ENCODE measurements around the gene TIGD2.
"Not testable (repeated sequence)": the region's sequence is repeated elsewhere in the genome, so short reads cannot be mapped to it uniquely, and the experiment has no call there.

Gene TIGD2

GRCh38 chr4:89121387-89122068 is 10.2 kb downstream of the TIGD2 start:
- no peak for DNase-seq

DNA sequence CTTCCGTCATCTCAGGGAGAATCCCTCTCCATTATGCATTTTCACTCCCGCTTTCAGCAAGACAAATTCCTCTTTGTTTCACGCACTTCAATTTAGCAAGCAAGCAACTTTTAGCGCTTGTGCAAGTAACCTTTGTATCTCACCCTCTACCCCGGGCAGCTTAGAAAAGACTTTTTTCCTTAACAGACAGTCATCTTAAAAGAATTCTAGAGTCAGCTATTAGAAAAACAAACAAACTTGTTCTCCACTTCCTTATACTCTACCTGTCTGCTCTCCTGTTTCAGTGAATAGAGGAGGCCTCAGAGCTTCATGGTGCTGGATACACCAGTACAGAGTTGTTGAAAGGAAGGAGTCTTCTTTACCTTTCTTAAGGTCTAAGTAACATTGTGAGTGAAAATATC is 12.1 kb downstream of the TIGD2 start:
- DNase-seq = no peak

- DNase-seq = no peak
These were observed 14.8 kb downstream of the TIGD2 start for GRCh38 chr4:89125901-89126782.

DNA sequence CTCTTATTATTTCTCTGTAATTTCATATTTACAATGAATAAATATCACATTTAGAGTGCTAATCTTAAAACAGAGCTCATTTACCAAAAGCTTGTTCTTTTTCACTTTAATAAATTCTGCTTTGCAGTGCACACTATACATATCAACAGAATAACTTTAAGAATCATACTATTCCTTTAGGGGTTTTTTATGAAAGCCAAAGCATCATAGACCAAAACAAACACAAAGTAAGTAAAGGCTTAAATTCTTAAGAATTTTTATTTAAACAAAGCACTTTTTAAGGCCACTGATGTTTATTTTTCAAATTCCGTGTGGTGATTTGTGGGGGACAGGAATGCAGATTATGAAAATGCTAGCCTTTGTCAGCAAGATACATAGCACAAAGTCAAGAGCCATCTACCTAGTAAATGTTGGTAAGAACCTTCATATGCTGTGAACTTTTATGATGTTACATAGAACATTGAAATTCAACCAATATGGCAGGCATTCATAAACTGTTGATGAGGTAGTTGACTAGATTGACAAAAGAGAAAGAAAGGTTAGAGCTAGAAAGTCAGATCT is 17.8 kb downstream of the TIGD2 start:
- no peak for DNase-seq

GRCh38 chr4:89134775-89135319 is 23.5 kb downstream of the TIGD2 start:
- DNase-seq = no peak

GRCh38 chr4:89136525-89136924 is 25.2 kb downstream of the TIGD2 start:
- DNase-seq = no peak

GRCh38 chr4:89137231-89137630 is 25.9 kb downstream of the TIGD2 start:
- DNase-seq = no peak

DNA sequence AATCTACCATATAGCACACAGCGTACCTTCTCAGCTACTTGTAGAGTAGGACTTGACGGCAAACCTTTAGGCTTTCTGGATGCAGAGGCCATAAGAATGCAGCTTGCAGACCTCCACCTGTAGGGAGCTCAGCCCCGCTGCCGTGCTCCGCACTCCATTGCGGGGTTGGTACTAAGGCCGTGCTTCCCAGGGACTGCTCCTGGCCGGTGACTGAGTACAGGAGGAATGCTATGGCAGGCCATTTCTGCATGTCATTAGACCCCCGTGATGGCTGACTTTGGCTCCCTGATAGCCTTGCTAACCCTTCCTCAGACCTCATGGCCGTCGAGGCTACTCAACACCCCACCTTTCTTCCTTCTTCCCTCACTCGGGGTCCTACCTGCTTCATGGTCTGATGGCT is 26.4 kb downstream of the TIGD2 start:
- DNase-seq = no peak

GRCh38 chr4:89140168-89140759 is 28.9 kb downstream of the TIGD2 start:
- DNase-seq = no peak

GRCh38 chr4:89142691-89143669 is 31.6 kb downstream of the TIGD2 start:
- no peak for DNase-seq

DNA sequence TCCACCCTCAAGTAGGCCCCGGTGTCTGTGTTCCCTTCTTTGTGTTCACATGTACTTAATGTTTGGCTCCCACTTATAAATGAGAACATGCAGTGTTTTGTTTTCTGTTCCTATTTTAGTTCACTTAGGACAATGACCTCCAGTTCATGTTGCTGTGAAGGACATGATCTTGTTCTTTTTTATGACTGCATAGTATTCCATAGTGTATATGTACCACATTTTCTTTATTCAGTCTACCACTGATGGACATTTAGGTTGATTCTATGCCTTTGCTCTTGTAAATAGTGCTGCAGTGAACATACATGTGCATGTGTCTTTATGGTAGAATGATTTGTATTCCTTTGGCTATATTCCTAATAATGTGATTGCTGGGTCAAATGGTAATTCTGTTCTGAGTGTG is 33.3 kb downstream of the TIGD2 start:
- not testable (repeated sequence) for DNase-seq

DNA sequence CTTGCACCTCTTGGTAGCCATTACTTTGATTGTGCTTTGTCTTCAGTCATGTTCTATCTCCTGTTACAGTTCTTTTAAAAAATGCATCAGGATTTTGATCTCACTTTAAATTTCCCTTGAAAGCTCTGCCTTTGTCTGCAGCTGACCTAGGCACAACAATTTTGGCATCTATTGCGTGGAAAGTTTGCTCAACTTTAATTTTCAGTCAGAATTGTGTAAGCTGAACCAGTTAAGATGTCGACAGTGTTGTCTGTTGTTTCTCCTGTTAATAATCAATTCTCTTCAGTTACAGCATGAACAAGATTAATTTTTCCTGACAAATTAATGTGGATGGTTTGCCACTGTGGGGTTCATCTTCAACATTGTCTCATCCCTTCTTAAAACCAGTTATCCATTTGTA is 34.9 kb downstream of the TIGD2 start:
- DNase-seq = no peak

- no peak for DNase-seq
These were observed 41.6 kb downstream of the TIGD2 start for GRCh38 chr4:89152972-89153371.

DNA sequence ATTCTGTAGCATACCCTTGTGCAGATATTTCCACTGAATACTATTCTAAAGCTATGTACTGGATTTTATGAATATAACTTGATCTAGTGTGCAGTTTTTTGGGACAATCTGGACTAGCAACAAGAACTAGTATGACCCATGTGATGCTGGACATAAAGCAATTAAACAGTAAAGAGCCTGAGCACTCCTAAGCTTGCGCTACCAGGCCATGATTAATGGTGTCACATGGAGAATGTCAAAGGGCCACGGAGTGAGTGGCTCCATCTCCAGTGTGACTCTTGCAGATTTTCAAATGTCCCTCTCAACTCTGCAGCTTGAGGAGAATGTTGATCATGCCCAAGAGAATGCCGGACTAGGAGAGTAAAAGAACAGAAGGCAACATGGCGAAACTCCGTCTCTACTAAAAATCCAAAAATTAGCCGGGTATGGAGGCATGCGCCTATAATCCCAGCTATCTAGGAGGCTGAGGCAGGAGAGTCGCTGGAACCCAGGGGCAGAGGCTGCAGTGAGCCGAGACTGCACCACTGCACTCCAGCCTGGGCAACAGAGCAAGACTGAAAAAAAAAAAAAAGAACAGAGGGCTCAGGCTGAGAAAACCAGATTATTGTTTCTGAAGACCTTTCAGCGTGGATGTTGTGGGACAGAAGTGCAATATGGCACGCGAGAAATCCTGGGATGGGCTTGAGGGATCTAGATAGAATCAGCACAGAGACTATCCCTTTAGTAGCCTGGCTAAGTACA is 45.0 kb downstream of the TIGD2 start:
- DNase-seq = no peak

DNA sequence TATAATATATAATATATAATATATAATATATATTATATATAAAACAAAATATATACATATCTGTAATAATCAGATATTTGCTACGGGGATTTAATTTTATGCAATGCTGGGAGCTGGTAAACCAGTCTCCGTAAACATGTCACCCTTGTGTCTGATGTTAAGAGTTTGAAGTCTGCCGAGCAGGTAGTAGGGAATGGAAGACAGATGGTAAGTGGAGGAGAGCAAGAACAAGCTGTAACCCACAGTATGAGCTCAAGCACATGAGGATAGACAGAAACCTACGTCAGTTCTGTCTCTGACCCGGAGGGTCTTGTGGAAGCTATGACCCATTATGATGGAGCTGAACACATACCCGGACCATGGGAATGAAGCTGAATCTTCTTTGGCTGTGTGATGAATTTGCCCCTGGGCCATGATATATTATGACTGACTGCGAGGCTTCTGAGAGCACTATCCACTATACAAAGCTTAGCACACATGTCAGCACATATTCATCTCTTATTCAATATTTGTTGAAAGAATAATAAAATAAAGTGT is 46.2 kb downstream of the TIGD2 start:
- DNase-seq = no peak

GRCh38 chr4:89158884-89159503 is 47.7 kb downstream of the TIGD2 start:
- DNase-seq = peak; percentile 30

- no peak for DNase-seq
These were observed 49.5 kb downstream of the TIGD2 start for GRCh38 chr4:89160806-89161205.

GRCh38 chr4:89161841-89162240 is 50.5 kb downstream of the TIGD2 start:
- no peak for DNase-seq

DNA sequence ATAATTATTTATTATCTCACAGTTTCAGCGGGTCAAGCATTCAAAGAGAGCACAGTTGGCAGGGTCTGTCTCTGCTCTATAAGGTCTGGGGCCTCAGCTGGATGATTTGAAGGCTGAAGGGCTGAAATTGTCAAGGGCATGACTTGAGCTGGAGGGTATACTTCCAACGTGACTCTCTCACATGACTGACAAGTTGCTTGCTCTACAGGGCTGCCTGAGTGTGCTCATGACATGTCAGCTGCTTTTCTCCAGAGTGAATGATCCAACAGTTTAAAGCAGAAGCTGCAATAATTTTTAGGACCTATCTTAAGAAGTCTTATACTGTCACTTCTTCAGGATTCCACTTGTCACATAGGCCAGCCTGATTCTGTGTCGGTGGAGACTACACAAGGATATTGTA is 51.2 kb downstream of the TIGD2 start:
- DNase-seq = no peak

GRCh38 chr4:89162987-89163386 is 51.7 kb downstream of the TIGD2 start:
- DNase-seq = no peak

- no peak for DNase-seq
These were observed 53.1 kb downstream of the TIGD2 start for GRCh38 chr4:89164400-89164799.
